ENCODE measurements around the gene SRL. TPM values are rescaled to one million over a fixed set of nuclear protein-coding genes. Genes with fewer than 3 reads are reported as not detected.

The SRL gene
- total and polyA plus RNA-seq, 2 of the 8 experiments (the other 6 are each of a cell fraction or from before 2014, with no cell fraction given) = 0.05 TPM; not detected in 1

- Histone ChIP-seq H3K27ac (ENCODE audit: low read depth, low read length) (no peak overlapping the region), H3K79me1 (ENCODE audit: low read depth, low read length) (no peaks in the 10 kb centered on the region), H2BK12ac (ENCODE audit: low read depth, low read length) (no peak overlapping the region), H4K5ac (ENCODE audit: insufficient read length, low read depth, low read length) (no peak overlapping the region), H2BK120ac (replicated peaks; ENCODE audit: low read depth, low read length) (no peak overlapping the region), H2BK5ac (ENCODE audit: low read depth, low read length) (no peak overlapping the region), H3K4me2 (ENCODE audit: insufficient read depth in 1 of 2, low read depth in 2 of 2, low read length in 2 of 2) (no peak overlapping the region), H2AK5ac (ENCODE audit: low read depth, low read length) (no peak overlapping the region), H3K9ac (replicated peaks in 1 of 4; ENCODE audit: extremely low read depth in 1 of 4, low read depth in 3 of 4, low read length in 3 of 4) (no peak overlapping the region), H3K18ac (ENCODE audit: extremely low read depth, low read length) (no peak overlapping the region), H3K14ac (ENCODE audit: insufficient read length) (no peak overlapping the region), H3K4me3 (ENCODE audit: extremely low read depth in 1 of 4, insufficient read depth in 2 of 4, low read depth in 3 of 4, low read length in 4 of 4) (no peak overlapping the region), H4K8ac (ENCODE audit: extremely low read depth, insufficient read depth, low read length) (no peak overlapping the region), H3K79me2 (ENCODE audit: control insufficient read depth in 1 of 2, insufficient read depth in 2 of 2, low read length in 2 of 2) (no peaks in the 10 kb centered on the region), H2BK15ac (ENCODE audit: low read length) (no peak overlapping the region), H3K36me3 (ENCODE audit: control insufficient read depth in 2 of 4, insufficient read depth in 4 of 4, low read length in 3 of 4) (peaks cover 0 to 2% (median 0%) of the 10 kb centered on the region in 4 experiments; a peak in 1 of 8 replicates), H3K27me3 (replicated peaks in 1 of 4; ENCODE audit: control insufficient read depth in 3 of 4, extremely low read depth in 1 of 4, insufficient read depth in 3 of 4, low read length in 3 of 4) (no peaks in the 10 kb centered on the region; a peak in 1 of 7 replicates), H4K91ac (replicated peaks; ENCODE audit: insufficient read length, low read length) (no peak overlapping the region), H3K4ac (replicated peaks; ENCODE audit: insufficient read length, low read depth, low read length) (no peak overlapping the region), H3K23ac (ENCODE audit: insufficient read length) (no peak overlapping the region), H2BK20ac (ENCODE audit: low read length) (no peak overlapping the region), H2AFZ (ENCODE audit: low read length) (no peak overlapping the region), H3K9me3 (ENCODE audit: insufficient read depth in 2 of 2, low read depth in 1 of 2, low read length in 1 of 2) (no peaks in the 10 kb centered on the region), H3K56ac (replicated peaks; ENCODE audit: insufficient read length, low read depth, low read length) (no peak overlapping the region), H3K23me2 (ENCODE audit: low read depth, low read length) (no peaks in the 10 kb centered on the region), H4K20me1 (replicated peaks in 1 of 2; ENCODE audit: control insufficient read depth in 1 of 2, insufficient read depth in 2 of 2, low read length in 2 of 2) (no peaks in the 10 kb centered on the region), H3K4me1 (replicated peaks in 1 of 4; ENCODE audit: control insufficient read depth in 3 of 4, insufficient read depth in 4 of 4, low read length in 3 of 4) (peaks cover 0 to 3% (median 0%) of the 10 kb centered on the region in 4 experiments; a peak in 1 of 7 replicates)
- POLR2A ChIA-PET (ENCODE audit: partially characterized antibody) = no interaction called here
- CTCF ChIA-PET (ENCODE audit: partially characterized antibody) = interaction anchor here (0.9 to 1.4 kb wide), 6 partner anchors 10 to 82 kb away, joined by 3 to 4 read pairs (median 3); no protein-coding TSS in a partner anchor
- FAIRE-seq (no peak), DNase-seq (ENCODE audit: low read depth in 1 of 2, low spot score in 2 of 2) (no peak)
- TF ChIP-seq FOSL1 (IDR thresholded peaks at IDR 0.05; ENCODE audit: insufficient read depth, low read depth, low read length) (no peak), ZNF274 (IDR thresholded peaks at IDR 0.05; ENCODE audit: borderline replicate concordance, extremely low read depth, low read length) (no peak), HDAC6 (IDR thresholded peaks at IDR 0.05; ENCODE audit: low read depth, low read length) (no peak), RXRA (IDR thresholded peaks at IDR 0.05; ENCODE audit: insufficient read depth, low read depth, low read length) (no peak), MAX (IDR thresholded peaks at IDR 0.05) (no peak), SRF (IDR thresholded peaks at IDR 0.05; ENCODE audit: low read depth, low read length) (no peak)
- 77% methylated on average over 3 of the region's 3 CpGs; no CpG with 5 or more reads in 1 of the 2 experiments for WGBS, 2 experiments (ENCODE audit: extremely low coverage in 1 of 2, insufficient coverage in 1 of 2, insufficient read length in 1 of 2, insufficient replicate concordance in 2 of 2, low coverage in 1 of 2, low lambda C conversion rate in 2 of 2, missing lambda C conversion rate in 1 of 2)
Observed at GRCh38 chr16:4172070-4172469, 69.8 kb downstream of the SRL start.

Data from H1 (cell line).